Panc1 (cell line): ENCODE data around the gene DNAH7. TPM values are rescaled to one million over a fixed set of nuclear protein-coding genes. Genes with fewer than 3 reads are reported as not detected.

Experiments
- ATAC-seq: fragments of 200-7000 bp; cut with Tn5 transposase; 2 replicates; pipeline ENCODE4 v1.9.1; 2020; ENCODE audit warnings: mild to moderate bottlenecking, moderate library complexity
- BruUV-seq: library from RNA; stranded (reverse); fragments of 400-500 nt; replicated peaks from 2 replicates; lab custom pipeline; 2021; lab: Mats Ljungman, UMichigan
- CTCF ChIA-PET: fragments of 300-600 bp; sonication (Branson Sonifier 250); formaldehyde crosslinking; loops from one replicate; lab custom pipeline; 2022; ENCODE audit warnings: antibody characterized with exemption; lab: Charles Lee
- POLR2A ChIA-PET: fragments of 300-600 bp; sonication (Branson Sonifier 250); formaldehyde crosslinking; loops from one replicate; lab custom pipeline; 2022; ENCODE audit warnings: antibody characterized with exemption; lab: Charles Lee
- DNase-seq: peaks from one replicate; pipeline ENCODE4 v3.0.0-alpha.2; 2010; ENCODE audit warnings: low read depth, low spot score
- H3K27ac ChIP-seq: 2 replicates; pipeline ENCODE4 v1.5.1; 2011; ENCODE audit warnings: mild to moderate bottlenecking, low read length, inconsistent platforms
- H3K27me3 ChIP-seq: fragments of 200-500 bp; sonication (Bioruptor generic); 2 replicates; pipeline ENCODE4 v1.6.0; 2014; ENCODE audit warnings: low read length, inconsistent platforms; ENCODE audit not compliant: control insufficient read depth, insufficient read depth
- H3K36me3 ChIP-seq: fragments of 200-500 bp; sonication (Bioruptor generic); 2 replicates; pipeline ENCODE4 v1.5.1; 2014; ENCODE audit warnings: inconsistent platforms, mild to moderate bottlenecking, low read length, moderate library complexity; ENCODE audit not compliant: control insufficient read depth, insufficient read depth
- H3K4me1 ChIP-seq: 2 replicates; pipeline ENCODE4 v1.5.1; 2011; ENCODE audit warnings: inconsistent platforms, mild to moderate bottlenecking, low read length, moderate library complexity; ENCODE audit not compliant: control insufficient read depth, insufficient read depth
- H3K4me3 ChIP-seq, 2 experiments: 2 replicates each; pipeline ENCODE4 v1.5.1; 2011 to 2012; ENCODE audit warnings: low read depth in 2 of 2, low read length in 2 of 2, mild to moderate bottlenecking in 2 of 2, inconsistent platforms in 1 of 2, moderate library complexity in 1 of 2
- H3K9me3 ChIP-seq: fragments of 200-500 bp; sonication (Bioruptor generic); 2 replicates; pipeline ENCODE4 v1.5.1; 2014; ENCODE audit warnings: low read depth, mild to moderate bottlenecking, inconsistent platforms, low read length, moderate library complexity; ENCODE audit not compliant: control insufficient read depth, insufficient read depth
- CTCF ChIP-seq: fragments of 450-650 bp; IDR thresholded peaks from 2 replicates; pipeline ENCODE4 v1.5.1; 2017; ENCODE audit warnings: mild to moderate bottlenecking
- SIN3A ChIP-seq: IDR thresholded peaks from 2 replicates; pipeline ENCODE4 v1.6.1; 2012; ENCODE audit warnings: low read depth, mild to moderate bottlenecking, low read length, moderate library complexity, borderline replicate concordance; ENCODE audit not compliant: insufficient read depth
- TCF7L2 ChIP-seq: IDR thresholded peaks from 2 replicates; pipeline ENCODE4 v1.6.1; 2011; ENCODE audit warnings: mild to moderate bottlenecking, low read depth, low read length, inconsistent platforms
- in situ Hi-C: cut with HindIII; loops from 2 replicates; pipeline ENCODE4 v1.10.0; 2016; ENCODE audit warnings: low sequenced_read_pairs, low pct_unique_long_range_greater_than_20kb
- intact Hi-C: fragments of 100-400 bp; cut with micrococcal nuclease; formaldehyde crosslinking; loops from one replicate; pipeline ENCODE4 v1.10.0; 2022; ENCODE audit not compliant: unreplicated experiment
- total RNA-seq: library from RNA; stranded (reverse); gene quantifications from one replicate; pipeline ENCODE4 v1.2.1, GENCODE V29; 2021; ENCODE audit not compliant: unreplicated experiment
- TF ChIP-seq, protein P1 (sequence below), 2 experiments: IDR thresholded peaks; 2 replicates each; pipeline ENCODE4 v1.6.1; 2011 to 2012; ENCODE audit warnings: low read depth in 2 of 2, control low read depth in 1 of 2, low read length in 1 of 2, mild to moderate bottlenecking in 1 of 2, moderate library complexity in 1 of 2; ENCODE audit not compliant: insufficient read depth in 1 of 2

Gene DNAH7
- total RNA-seq, 1 experiment from 2014 or later, result 0.98 TPM

DNA sequence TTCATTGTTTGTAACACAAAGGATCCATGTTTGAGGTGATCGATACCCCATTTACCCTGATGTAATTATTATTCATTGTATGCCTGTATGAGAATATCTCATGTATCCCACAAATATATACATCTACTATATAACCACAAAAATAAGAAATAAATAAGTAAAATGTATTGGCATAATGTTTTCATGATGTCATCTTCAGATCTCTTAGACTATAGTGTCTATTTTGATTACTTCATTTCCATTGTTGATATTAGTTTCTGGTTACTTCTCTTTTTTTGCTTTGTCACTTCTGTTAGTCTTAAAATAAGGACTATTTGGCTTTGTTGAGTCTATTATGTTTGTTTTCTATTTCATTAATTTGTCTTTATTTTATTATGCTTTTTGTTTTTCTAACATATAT is 301.9 kb downstream of the DNAH7 start:
- TF ChIP-seq SIN3A (no peak), CTCF (no peak), TCF7L2 (no peak)
- TF ChIP-seq, protein P1, sequence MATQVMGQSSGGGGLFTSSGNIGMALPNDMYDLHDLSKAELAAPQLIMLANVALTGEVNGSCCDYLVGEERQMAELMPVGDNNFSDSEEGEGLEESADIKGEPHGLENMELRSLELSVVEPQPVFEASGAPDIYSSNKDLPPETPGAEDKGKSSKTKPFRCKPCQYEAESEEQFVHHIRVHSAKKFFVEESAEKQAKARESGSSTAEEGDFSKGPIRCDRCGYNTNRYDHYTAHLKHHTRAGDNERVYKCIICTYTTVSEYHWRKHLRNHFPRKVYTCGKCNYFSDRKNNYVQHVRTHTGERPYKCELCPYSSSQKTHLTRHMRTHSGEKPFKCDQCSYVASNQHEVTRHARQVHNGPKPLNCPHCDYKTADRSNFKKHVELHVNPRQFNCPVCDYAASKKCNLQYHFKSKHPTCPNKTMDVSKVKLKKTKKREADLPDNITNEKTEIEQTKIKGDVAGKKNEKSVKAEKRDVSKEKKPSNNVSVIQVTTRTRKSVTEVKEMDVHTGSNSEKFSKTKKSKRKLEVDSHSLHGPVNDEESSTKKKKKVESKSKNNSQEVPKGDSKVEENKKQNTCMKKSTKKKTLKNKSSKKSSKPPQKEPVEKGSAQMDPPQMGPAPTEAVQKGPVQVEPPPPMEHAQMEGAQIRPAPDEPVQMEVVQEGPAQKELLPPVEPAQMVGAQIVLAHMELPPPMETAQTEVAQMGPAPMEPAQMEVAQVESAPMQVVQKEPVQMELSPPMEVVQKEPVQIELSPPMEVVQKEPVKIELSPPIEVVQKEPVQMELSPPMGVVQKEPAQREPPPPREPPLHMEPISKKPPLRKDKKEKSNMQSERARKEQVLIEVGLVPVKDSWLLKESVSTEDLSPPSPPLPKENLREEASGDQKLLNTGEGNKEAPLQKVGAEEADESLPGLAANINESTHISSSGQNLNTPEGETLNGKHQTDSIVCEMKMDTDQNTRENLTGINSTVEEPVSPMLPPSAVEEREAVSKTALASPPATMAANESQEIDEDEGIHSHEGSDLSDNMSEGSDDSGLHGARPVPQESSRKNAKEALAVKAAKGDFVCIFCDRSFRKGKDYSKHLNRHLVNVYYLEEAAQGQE (IDR thresholded peaks at IDR 0.05; ENCODE audit: insufficient read depth in 1 of 2, low read depth in 2 of 2, low read length in 1 of 2), result no peak
- Histone ChIP-seq H3K9me3 (no peaks in the 10 kb centered on the region), H3K36me3 (no peaks in the 10 kb centered on the region), H3K27ac (no peak overlapping the region), H3K4me1 (no peaks in the 10 kb centered on the region), H3K27me3 (no peaks in the 10 kb centered on the region), H3K4me3 (no peak overlapping the region)
- in situ Hi-C loops, result no loop called here
- no peak for ATAC-seq
- intact Hi-C loops, result no loop called here
- POLR2A ChIA-PET, result no interaction called here
- no TSS peak for BruUV-seq
- DNase-seq, result no peak
- CTCF ChIA-PET, result no interaction called here

GRCh38 chr2:195763866-195764265 is 304.8 kb downstream of the DNAH7 start:
- intact Hi-C loops (no loop called here), in situ Hi-C loops (no loop called here)
- ChIA-PET CTCF (no interaction called here), POLR2A (no interaction called here)
- Histone ChIP-seq H3K9me3 (no peaks in the 10 kb centered on the region), H3K4me3 (no peak overlapping the region), H3K4me1 (no peaks in the 10 kb centered on the region), H3K36me3 (no peaks in the 10 kb centered on the region), H3K27me3 (no peaks in the 10 kb centered on the region), H3K27ac (no peak overlapping the region)
- BruUV-seq, result no TSS peak
- DNase-seq (no peak), ATAC-seq (no peak)
- no peak for TF ChIP-seq CTCF
- TF ChIP-seq SIN3A, result no peak
- TF ChIP-seq, protein P1 (IDR thresholded peaks at IDR 0.05; ENCODE audit: insufficient read depth in 1 of 2, low read depth in 2 of 2, low read length in 1 of 2), result no peak
- no peak for TF ChIP-seq TCF7L2
